ENCODE results near the gene CDH4.

Gene CDH4

GRCh38 chr20:61766921-61767610 lies 515.0 kb downstream of the CDH4 start:
- no peaks in the 10 kb centered on the region for H3K36me3 ChIP-seq
- H3K27ac ChIP-seq, result no peak overlapping the region
- H3K4me1 ChIP-seq (ENCODE audit: control insufficient read depth in 1 of 2, insufficient read depth in 1 of 2, low read depth in 1 of 2, low read length in 1 of 2), result no peaks in the 10 kb centered on the region
- no peak overlapping the region for H3K4me3 ChIP-seq (ENCODE audit: low read depth in 1 of 2, low read length in 1 of 2)
- H3K27me3 ChIP-seq, result no peaks in the 10 kb centered on the region
- H3K9me3 ChIP-seq, result no peaks in the 10 kb centered on the region
- no peak for TF ChIP-seq CTCF (IDR thresholded peaks at IDR 0.05)

- no peak overlapping the region for H3K27ac ChIP-seq
- H3K9me3 ChIP-seq, result no peaks in the 10 kb centered on the region
- no peaks in the 10 kb centered on the region for H3K27me3 ChIP-seq
- no peak for TF ChIP-seq CTCF (IDR thresholded peaks at IDR 0.05)
- H3K4me3 ChIP-seq (ENCODE audit: low read depth in 1 of 2, low read length in 1 of 2), result no peak overlapping the region
- H3K4me1 ChIP-seq (ENCODE audit: control insufficient read depth in 1 of 2, insufficient read depth in 1 of 2, low read depth in 1 of 2, low read length in 1 of 2), result no peaks in the 10 kb centered on the region
- H3K36me3 ChIP-seq, result no peaks in the 10 kb centered on the region
Measured at GRCh38 chr20:61767761-61768494, 515.9 kb downstream of the CDH4 start.

DNA sequence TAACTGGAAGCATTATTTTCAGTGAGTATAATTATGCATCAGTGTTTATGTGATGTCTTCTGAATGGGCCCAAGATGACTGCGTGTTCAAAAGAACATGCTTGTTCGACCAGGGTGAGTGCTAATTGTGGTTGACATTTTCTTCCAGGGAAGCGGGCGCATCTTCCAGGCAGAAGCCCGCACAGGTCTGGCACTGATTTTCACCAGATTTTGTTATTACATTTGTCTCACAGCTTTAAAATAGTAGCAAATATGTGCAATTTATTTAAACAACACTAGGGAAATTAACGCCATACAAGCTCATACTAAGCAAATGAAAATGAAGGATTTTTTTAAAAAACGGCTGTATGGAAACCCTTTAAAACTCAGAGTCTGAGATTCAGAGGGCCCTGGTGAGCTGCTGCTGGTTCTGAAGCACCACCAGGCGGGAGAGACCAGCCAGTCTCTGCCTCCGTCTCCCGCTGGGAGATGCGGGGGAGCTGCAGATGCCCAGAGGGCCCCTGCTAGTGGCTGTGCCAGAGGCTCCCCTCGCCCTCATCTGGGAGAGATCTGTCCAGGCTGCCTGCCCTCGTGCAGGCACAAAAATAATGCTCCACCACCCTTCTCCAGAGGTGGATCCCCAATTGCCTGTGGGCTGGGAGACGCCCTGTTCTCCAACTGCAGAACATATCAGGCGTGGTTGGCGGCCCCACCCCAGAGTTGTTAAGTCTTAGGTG lies 516.7 kb downstream of the CDH4 start:
- Histone ChIP-seq H3K4me1 (ENCODE audit: control insufficient read depth in 1 of 2, insufficient read depth in 1 of 2, low read depth in 1 of 2, low read length in 1 of 2) (no peaks in the 10 kb centered on the region), H3K27me3 (no peaks in the 10 kb centered on the region), H3K36me3 (no peaks in the 10 kb centered on the region), H3K4me3 (ENCODE audit: low read depth in 1 of 2, low read length in 1 of 2) (no peak overlapping the region), H3K27ac (no peak overlapping the region), H3K9me3 (no peaks in the 10 kb centered on the region)
- TF ChIP-seq CTCF (IDR thresholded peaks at IDR 0.05), result no peak

GRCh38 chr20:61769286-61769832 lies 517.3 kb downstream of the CDH4 start:
- Histone ChIP-seq H3K9me3 (no peaks in the 10 kb centered on the region), H3K36me3 (no peaks in the 10 kb centered on the region), H3K4me3 (ENCODE audit: low read depth in 1 of 2, low read length in 1 of 2) (no peak overlapping the region), H3K27me3 (no peaks in the 10 kb centered on the region), H3K27ac (no peak overlapping the region), H3K4me1 (ENCODE audit: control insufficient read depth in 1 of 2, insufficient read depth in 1 of 2, low read depth in 1 of 2, low read length in 1 of 2) (no peaks in the 10 kb centered on the region)
- TF ChIP-seq CTCF (IDR thresholded peaks at IDR 0.05), result no peak

DNA sequence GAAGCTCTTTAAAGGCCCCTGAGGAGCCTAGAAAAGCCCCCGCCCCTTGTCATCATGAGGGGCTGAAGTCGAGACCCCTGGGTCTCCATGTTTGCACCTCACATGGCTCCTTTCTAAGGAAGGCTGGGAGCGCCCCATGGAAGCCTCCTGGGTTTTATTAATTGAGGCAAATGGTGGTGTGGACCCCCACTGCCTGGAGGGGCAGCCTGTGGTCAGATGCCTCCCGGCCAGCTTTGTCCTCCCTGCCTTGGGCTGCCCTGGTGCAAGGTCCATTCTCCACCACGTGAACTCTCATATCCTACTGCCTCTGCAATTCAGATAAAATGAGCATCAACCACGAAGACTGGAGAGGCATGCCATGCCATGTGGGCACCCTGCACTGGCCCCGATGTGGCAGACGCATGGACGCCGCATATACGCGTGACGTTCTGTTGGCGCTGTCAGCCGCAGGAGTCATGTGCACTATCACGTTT lies 518.1 kb downstream of the CDH4 start:
- H3K9me3 ChIP-seq, result no peaks in the 10 kb centered on the region
- H3K4me3 ChIP-seq (ENCODE audit: low read depth in 1 of 2, low read length in 1 of 2), result no peak overlapping the region
- no peaks in the 10 kb centered on the region for H3K36me3 ChIP-seq
- no peaks in the 10 kb centered on the region for H3K27me3 ChIP-seq
- no peak for TF ChIP-seq CTCF (IDR thresholded peaks at IDR 0.05)
- no peaks in the 10 kb centered on the region for H3K4me1 ChIP-seq (ENCODE audit: control insufficient read depth in 1 of 2, insufficient read depth in 1 of 2, low read depth in 1 of 2, low read length in 1 of 2)
- no peak overlapping the region for H3K27ac ChIP-seq
